Measurements from ENCODE around the gene PPP2R5D.

The PPP2R5D gene

DNA sequence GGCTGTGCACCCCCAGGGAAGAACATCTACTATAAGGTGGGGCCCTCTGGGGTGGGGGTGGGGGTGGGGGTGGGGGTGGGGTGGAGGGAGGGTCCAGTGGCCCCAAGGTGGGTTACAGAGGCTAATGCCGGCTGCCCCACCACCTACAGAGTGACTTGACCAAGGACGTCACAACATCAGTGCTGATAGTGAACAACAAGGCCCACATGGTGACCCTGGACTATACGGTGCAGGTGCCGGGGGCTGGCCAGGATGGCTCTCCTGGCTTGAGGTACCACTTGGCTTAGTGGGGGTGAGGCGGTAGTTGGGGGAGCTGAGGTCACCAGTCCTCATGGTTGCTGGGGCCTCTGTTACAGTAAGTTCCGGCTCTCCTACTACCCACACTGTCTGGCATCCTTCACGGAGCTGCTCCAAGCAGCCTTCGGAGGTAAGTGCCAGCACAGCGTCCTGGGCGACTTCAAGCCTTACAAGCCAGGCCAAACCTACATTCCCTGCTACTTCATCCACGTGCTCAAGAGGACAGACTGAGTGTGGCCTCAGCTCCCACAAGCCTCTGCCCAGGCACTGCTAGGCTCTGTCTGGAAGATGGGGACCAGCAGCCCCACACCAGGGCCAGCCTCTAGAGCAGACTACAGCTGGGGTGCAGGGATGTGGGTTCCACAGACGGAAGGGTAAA is 21.1 kb upstream of the PPP2R5D start:
- H3K36me3 ChIP-seq (replicated peaks; ENCODE audit: low read depth, low read length), result no peaks in the 10 kb centered on the region
- no peaks in the 10 kb centered on the region for H3K9me3 ChIP-seq (ENCODE audit: insufficient read depth, low read length)
- no peak overlapping the region for H3K27ac ChIP-seq (ENCODE audit: low read length)

DNA sequence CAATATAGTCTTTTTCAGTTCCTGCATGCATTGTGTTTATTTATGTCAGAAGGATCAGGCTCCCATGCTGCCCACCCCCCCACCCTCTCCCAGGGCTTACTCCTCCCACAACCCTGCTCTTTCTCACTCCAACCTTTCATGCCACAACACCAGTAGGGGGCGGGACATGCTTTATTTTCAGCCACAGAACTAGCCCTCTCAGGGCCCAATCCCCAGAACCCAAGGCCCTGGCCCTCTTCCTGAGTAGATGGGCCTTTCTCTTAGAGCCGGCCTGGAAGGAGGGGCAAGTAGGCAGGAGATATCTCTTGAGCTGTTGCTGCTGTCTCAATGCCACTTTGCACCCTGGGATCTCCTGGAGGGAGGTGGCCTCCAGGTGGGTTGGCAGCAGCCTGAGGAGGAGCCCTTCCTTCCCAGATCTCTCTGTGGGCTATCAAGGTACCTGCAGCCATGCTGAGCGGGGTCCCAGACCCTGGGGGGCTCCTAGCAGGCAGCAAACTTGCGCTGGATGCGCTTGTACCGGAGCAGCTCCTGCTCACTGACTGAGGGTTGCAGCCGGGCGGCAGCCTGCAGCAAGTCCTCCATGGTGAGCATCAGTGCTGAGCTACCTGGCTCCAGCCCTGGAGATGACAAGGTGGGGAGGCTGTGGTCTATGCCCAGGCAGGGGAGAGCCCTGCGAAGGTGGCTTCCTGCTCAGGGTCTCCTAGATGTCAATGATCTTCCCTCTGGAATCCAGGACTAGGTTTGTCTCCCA is 20.3 kb upstream of the PPP2R5D start:
- Histone ChIP-seq H3K9me3 (ENCODE audit: insufficient read depth, low read length) (no peaks in the 10 kb centered on the region), H3K27ac (ENCODE audit: low read length) (no peak overlapping the region), H3K4me3 (ENCODE audit: low read length) (no peak overlapping the region), H3K4me1 (ENCODE audit: low read length) (no peaks in the 10 kb centered on the region), H3K4me2 (ENCODE audit: low read length) (no peak overlapping the region), H3K9ac (ENCODE audit: low read length) (no peak overlapping the region), H4K20me1 (ENCODE audit: insufficient read depth, low read length) (no peaks in the 10 kb centered on the region), H3K36me3 (replicated peaks; ENCODE audit: low read depth, low read length) (no peaks in the 10 kb centered on the region), H2AFZ (ENCODE audit: low read depth, low read length) (no peak overlapping the region), H3K27me3 (ENCODE audit: low read depth, low read length) (no peaks in the 10 kb centered on the region), H3K79me2 (ENCODE audit: low read length) (no peaks in the 10 kb centered on the region)
- TF ChIP-seq EZH2phosphoT487 (IDR thresholded peaks at IDR 0.05; ENCODE audit: low read depth), result no peak
- TF ChIP-seq, protein P1, sequence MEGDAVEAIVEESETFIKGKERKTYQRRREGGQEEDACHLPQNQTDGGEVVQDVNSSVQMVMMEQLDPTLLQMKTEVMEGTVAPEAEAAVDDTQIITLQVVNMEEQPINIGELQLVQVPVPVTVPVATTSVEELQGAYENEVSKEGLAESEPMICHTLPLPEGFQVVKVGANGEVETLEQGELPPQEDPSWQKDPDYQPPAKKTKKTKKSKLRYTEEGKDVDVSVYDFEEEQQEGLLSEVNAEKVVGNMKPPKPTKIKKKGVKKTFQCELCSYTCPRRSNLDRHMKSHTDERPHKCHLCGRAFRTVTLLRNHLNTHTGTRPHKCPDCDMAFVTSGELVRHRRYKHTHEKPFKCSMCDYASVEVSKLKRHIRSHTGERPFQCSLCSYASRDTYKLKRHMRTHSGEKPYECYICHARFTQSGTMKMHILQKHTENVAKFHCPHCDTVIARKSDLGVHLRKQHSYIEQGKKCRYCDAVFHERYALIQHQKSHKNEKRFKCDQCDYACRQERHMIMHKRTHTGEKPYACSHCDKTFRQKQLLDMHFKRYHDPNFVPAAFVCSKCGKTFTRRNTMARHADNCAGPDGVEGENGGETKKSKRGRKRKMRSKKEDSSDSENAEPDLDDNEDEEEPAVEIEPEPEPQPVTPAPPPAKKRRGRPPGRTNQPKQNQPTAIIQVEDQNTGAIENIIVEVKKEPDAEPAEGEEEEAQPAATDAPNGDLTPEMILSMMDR (IDR thresholded peaks at IDR 0.05; ENCODE audit: low read depth, low read length), result peak; percentile 53

More for the DNA sequence above, 21.1 kb upstream of the PPP2R5D start:
- no peak for TF ChIP-seq EZH2phosphoT487 (IDR thresholded peaks at IDR 0.05; ENCODE audit: low read depth)
- TF ChIP-seq, protein P1 (IDR thresholded peaks at IDR 0.05; ENCODE audit: low read depth, low read length), result no peak
- H4K20me1 ChIP-seq (ENCODE audit: insufficient read depth, low read length), result no peaks in the 10 kb centered on the region
- H3K4me1 ChIP-seq (ENCODE audit: low read length), result no peaks in the 10 kb centered on the region
- no peaks in the 10 kb centered on the region for H3K79me2 ChIP-seq (ENCODE audit: low read length)
- H3K4me3 ChIP-seq (ENCODE audit: low read length), result no peak overlapping the region
- no peak overlapping the region for H3K9ac ChIP-seq (ENCODE audit: low read length)
- H3K27me3 ChIP-seq (ENCODE audit: low read depth, low read length), result no peaks in the 10 kb centered on the region
- no peak overlapping the region for H2AFZ ChIP-seq (ENCODE audit: low read depth, low read length)
- no peak overlapping the region for H3K4me2 ChIP-seq (ENCODE audit: low read length)

DNA sequence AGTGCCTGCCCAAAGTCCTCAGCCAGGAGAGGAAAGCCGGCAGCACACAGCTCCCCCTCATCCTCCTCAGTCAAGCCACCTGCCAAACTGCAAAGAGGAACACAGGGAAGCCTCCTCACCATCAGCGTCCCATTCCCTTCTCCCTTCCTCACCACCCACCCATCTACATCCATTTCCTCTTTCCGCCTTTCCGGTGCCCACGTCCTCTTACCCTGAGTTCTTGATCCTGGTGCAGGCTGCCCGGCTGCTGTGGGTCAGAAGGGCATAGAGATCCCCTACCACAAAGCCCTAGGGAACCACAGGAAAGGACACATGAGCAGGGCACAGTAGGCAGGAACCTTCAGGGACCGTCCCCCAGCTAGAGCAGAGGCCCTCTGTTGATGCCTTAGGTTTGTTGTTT is 17.8 kb upstream of the PPP2R5D start:
- H2AFZ ChIP-seq (ENCODE audit: low read depth, low read length), result no peak overlapping the region
- no peak overlapping the region for H3K9ac ChIP-seq (ENCODE audit: low read length)
- TF ChIP-seq, protein P1 (IDR thresholded peaks at IDR 0.05; ENCODE audit: low read depth, low read length), result no peak
- TF ChIP-seq EZH2phosphoT487 (IDR thresholded peaks at IDR 0.05; ENCODE audit: low read depth), result no peak
- no peaks in the 10 kb centered on the region for H3K4me1 ChIP-seq (ENCODE audit: low read length)
- H3K4me2 ChIP-seq (ENCODE audit: low read length), result no peak overlapping the region
- H4K20me1 ChIP-seq (ENCODE audit: insufficient read depth, low read length), result no peaks in the 10 kb centered on the region
- no peaks in the 10 kb centered on the region for H3K9me3 ChIP-seq (ENCODE audit: insufficient read depth, low read length)
- no peak overlapping the region for H3K4me3 ChIP-seq (ENCODE audit: low read length)
- no peaks in the 10 kb centered on the region for H3K27me3 ChIP-seq (ENCODE audit: low read depth, low read length)
- no peak overlapping the region for H3K27ac ChIP-seq (ENCODE audit: low read length)
- H3K36me3 ChIP-seq (replicated peaks; ENCODE audit: low read depth, low read length), result no peaks in the 10 kb centered on the region
- no peaks in the 10 kb centered on the region for H3K79me2 ChIP-seq (ENCODE audit: low read length)

DNA sequence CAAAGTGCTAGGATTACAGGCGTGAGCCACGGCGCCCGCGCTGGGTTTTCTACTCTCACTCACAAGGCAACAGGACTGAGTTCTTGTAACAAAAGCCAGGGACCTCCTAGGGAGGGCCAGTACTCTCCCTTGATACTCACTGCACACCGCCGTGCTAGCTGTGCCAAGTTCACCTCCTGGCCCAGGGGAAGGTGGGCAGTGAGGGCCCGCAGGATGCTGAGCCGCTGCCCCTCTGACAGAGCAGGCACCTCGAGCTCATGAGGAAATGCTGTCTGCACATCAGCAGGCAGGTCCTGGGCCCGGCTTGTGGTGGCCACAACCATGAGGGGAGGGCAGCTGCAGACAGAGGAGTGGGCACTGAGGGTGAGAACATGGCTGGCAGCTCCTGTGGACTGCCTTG is 17.1 kb upstream of the PPP2R5D start:
- no peaks in the 10 kb centered on the region for H3K27me3 ChIP-seq (ENCODE audit: low read depth, low read length)
- no peaks in the 10 kb centered on the region for H3K79me2 ChIP-seq (ENCODE audit: low read length)
- no peak overlapping the region for H3K27ac ChIP-seq (ENCODE audit: low read length)
- H2AFZ ChIP-seq (ENCODE audit: low read depth, low read length), result no peak overlapping the region
- H3K4me2 ChIP-seq (ENCODE audit: low read length), result no peak overlapping the region
- no peaks in the 10 kb centered on the region for H3K9me3 ChIP-seq (ENCODE audit: insufficient read depth, low read length)
- no peak overlapping the region for H3K9ac ChIP-seq (ENCODE audit: low read length)
- H3K4me1 ChIP-seq (ENCODE audit: low read length), result no peaks in the 10 kb centered on the region
- H3K36me3 ChIP-seq (replicated peaks; ENCODE audit: low read depth, low read length), result no peaks in the 10 kb centered on the region
- no peaks in the 10 kb centered on the region for H4K20me1 ChIP-seq (ENCODE audit: insufficient read depth, low read length)
- TF ChIP-seq, protein P1 (IDR thresholded peaks at IDR 0.05; ENCODE audit: low read depth, low read length), result no peak
- no peak for TF ChIP-seq EZH2phosphoT487 (IDR thresholded peaks at IDR 0.05; ENCODE audit: low read depth)
- no peak overlapping the region for H3K4me3 ChIP-seq (ENCODE audit: low read length)
